Osteoblast (primary cell): ENCODE results near the gene UBE3D. TPM values are rescaled to one million over a fixed set of nuclear protein-coding genes. Genes with fewer than 3 reads are reported as not detected.
"Not testable (repeated sequence)": the region's sequence is repeated elsewhere in the genome, so short reads cannot be mapped to it uniquely, and the experiment has no call there.

Source experiments
- DNase-seq: peaks from one replicate; pipeline ENCODE4 v3.0.0; 2011; ENCODE audit warnings: low spot score, mixed read lengths; ENCODE audit not compliant: insufficient read length; ENCODE audit errors: missing footprints
- H2AFZ ChIP-seq: 2 replicates; pipeline ENCODE4 v1.6.0; 2011; ENCODE audit warnings: mild to moderate bottlenecking, low read length
- H3K27ac ChIP-seq: 2 replicates; pipeline ENCODE4 v1.5.1; 2011; ENCODE audit warnings: mild to moderate bottlenecking, low read depth, low read length, moderate library complexity
- H3K27me3 ChIP-seq: 2 replicates; pipeline ENCODE4 v1.6.0; 2012; ENCODE audit warnings: mild to moderate bottlenecking, control low read depth, inconsistent platforms, low read length, moderate library complexity; ENCODE audit not compliant: insufficient read depth
- H3K36me3 ChIP-seq: 2 replicates; pipeline ENCODE4 v1.5.1; 2011; ENCODE audit warnings: mild to moderate bottlenecking, low read length, control low read depth, moderate library complexity; ENCODE audit not compliant: insufficient read depth
- H3K4me1 ChIP-seq: 2 replicates; pipeline ENCODE4 v1.5.1; 2011; ENCODE audit warnings: mild to moderate bottlenecking, low read length, control low read depth, moderate library complexity; ENCODE audit not compliant: insufficient read depth
- H3K4me2 ChIP-seq: 2 replicates; pipeline ENCODE4 v1.6.0; 2011; ENCODE audit warnings: mild to moderate bottlenecking, low read length; ENCODE audit not compliant: insufficient read depth
- H3K4me3 ChIP-seq: fragments of 200-600 bp; sonication (generic); 3 replicates; pipeline ENCODE4 v1.5.1; 2012; ENCODE audit warnings: mild to moderate bottlenecking, low read length, inconsistent platforms; ENCODE audit not compliant: insufficient read depth
- H3K79me2 ChIP-seq: 2 replicates; pipeline ENCODE4 v1.6.0; 2012; ENCODE audit warnings: mild to moderate bottlenecking, low read length, control low read depth, inconsistent platforms; ENCODE audit not compliant: insufficient read depth
- H3K9me3 ChIP-seq: 2 replicates; pipeline ENCODE4 v1.5.1; 2011; ENCODE audit warnings: low read depth, low read length, control low read depth
- H4K20me1 ChIP-seq: 2 replicates; pipeline ENCODE4 v1.6.0; 2012; ENCODE audit warnings: mild to moderate bottlenecking, low read length, control low read depth; ENCODE audit not compliant: insufficient read depth
- CTCF ChIP-seq: IDR thresholded peaks from 2 replicates; pipeline ENCODE4 v1.5.1; 2011; ENCODE audit warnings: mild to moderate bottlenecking, low read depth, low read length, moderate library complexity; ENCODE audit errors: extremely low read depth
- total RNA-seq: library from RNA; depleted of rRNA; stranded (reverse); fragments of >200 nt; gene quantifications from 2 replicates; pipeline ENCODE4 v1.2.3, GENCODE V29; 2012

Gene UBE3D
- total RNA-seq, 1 donor, result 8.3 TPM

DNA sequence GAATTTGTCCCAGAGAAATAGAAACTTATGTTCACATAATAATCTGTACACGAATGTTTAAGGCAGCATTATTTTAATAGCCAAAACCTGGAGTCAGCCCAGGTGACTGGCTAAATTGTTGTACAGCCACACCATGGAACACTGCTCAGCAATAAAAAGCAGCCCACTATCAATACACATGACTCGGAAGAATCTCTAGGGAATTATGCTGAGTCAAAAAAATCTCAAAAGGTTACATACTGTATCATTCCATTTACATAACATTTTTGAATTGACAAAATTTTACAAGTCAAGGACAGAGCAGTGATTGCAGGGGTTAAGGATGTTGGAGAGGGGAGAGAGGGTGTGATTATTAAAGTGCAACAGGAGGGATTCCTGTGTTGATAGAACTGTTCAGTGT lies 163.4 kb downstream of the UBE3D start:
- H3K4me1 ChIP-seq, result peaks cover 13% of the 10 kb centered on the region
- no peak for TF ChIP-seq CTCF
- H3K27ac ChIP-seq, result no peak overlapping the region
- H3K4me3 ChIP-seq, result no peak overlapping the region
- H3K36me3 ChIP-seq, result no peaks in the 10 kb centered on the region
- no peak overlapping the region for H2AFZ ChIP-seq
- H4K20me1 ChIP-seq, result no peaks in the 10 kb centered on the region
- no peak for DNase-seq
- H3K4me2 ChIP-seq, result no peak overlapping the region
- no peaks in the 10 kb centered on the region for H3K27me3 ChIP-seq
- H3K79me2 ChIP-seq, result no peaks in the 10 kb centered on the region
- H3K9me3 ChIP-seq, result no peaks in the 10 kb centered on the region

DNA sequence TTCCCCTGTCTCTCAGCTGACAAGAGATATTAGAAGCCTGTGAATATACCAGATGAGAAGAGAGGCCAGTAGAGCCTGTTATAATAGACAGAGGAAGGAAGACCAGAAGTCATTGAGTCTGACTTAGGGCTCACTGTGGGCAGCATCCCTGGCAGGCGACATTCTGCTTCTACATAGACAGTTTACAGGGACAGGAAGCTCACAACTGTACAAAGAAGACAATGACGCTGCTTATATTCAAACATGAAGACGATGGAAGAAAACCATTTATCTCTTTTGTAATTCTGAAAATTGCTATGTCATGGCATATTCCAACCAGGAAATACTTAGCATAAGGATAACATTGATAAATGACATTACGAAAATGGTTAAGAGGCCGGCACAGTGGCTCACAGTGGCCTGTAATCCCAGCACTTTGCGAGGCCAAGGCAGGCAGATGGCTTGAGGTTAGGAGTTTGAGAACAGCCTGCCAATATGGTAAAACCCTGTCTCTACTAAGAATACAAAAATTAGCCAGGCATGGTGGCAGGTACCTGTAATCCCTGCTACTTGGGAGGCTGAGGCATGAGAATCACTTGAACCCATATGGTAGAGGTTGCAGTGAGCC lies 170.9 kb downstream of the UBE3D start:
- no peak for DNase-seq
- no peak for TF ChIP-seq CTCF
- no peaks in the 10 kb centered on the region for H4K20me1 ChIP-seq
- no peaks in the 10 kb centered on the region for H3K36me3 ChIP-seq
- no peaks in the 10 kb centered on the region for H3K79me2 ChIP-seq
- no peaks in the 10 kb centered on the region for H3K27me3 ChIP-seq
- no peaks in the 10 kb centered on the region for H3K4me1 ChIP-seq
- H3K9me3 ChIP-seq, result no peaks in the 10 kb centered on the region
- no peak overlapping the region for H2AFZ ChIP-seq
- H3K4me2 ChIP-seq, result no peak overlapping the region
- no peak overlapping the region for H3K27ac ChIP-seq
- no peak overlapping the region for H3K4me3 ChIP-seq

- Histone ChIP-seq H3K4me1 (no peaks in the 10 kb centered on the region), H2AFZ (no peak overlapping the region), H3K36me3 (no peaks in the 10 kb centered on the region), H4K20me1 (no peaks in the 10 kb centered on the region), H3K4me2 (no peak overlapping the region), H3K4me3 (no peak overlapping the region), H3K27ac (no peak overlapping the region), H3K27me3 (no peaks in the 10 kb centered on the region), H3K79me2 (no peaks in the 10 kb centered on the region), H3K9me3 (no peaks in the 10 kb centered on the region)
- no peak for DNase-seq
- TF ChIP-seq CTCF, result no peak
Measured at GRCh38 chr6:82893889-82894652, 171.6 kb downstream of the UBE3D start.

DNA sequence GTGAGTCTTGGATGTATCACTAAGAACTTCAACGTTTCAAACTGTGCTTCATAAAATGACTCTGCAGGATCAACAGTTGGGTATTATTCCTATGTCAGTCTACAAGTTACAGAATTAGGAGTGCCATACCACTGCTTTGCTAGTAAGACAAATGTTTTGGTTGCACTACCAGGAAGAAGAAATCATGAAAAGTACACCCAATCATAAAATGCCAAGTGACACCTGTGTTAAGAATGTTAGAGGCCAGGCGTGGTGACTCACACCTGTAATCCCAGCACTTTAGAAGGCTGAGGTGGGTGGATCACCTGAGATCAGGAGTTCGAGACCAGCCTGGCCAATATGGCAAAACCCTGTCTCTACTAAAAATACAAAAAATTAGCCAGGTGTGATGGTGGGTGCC lies 174.1 kb downstream of the UBE3D start:
- not testable (repeated sequence) for DNase-seq, H3K4me3 ChIP-seq, H3K27me3 ChIP-seq, H3K27ac ChIP-seq, H3K4me1 ChIP-seq, H4K20me1 ChIP-seq, H3K36me3 ChIP-seq, H3K9me3 ChIP-seq, H2AFZ ChIP-seq, H3K4me2 ChIP-seq, H3K79me2 ChIP-seq
